ENCODE measurements around the gene AJM1.
A peak's percentile ranks its signal among the peaks of the same experiment; 100 is the strongest.

AJM1 gene

GRCh38 chr9:136845465-136846260 lies 3.4 kb downstream of the AJM1 start:
- DNase-seq = no peak

GRCh38 chr9:136846376-136847087 lies 4.3 kb downstream of the AJM1 start:
- DNase-seq = no peak

- DNase-seq = no peak
Observed at GRCh38 chr9:136847088-136847825, 5.0 kb downstream of the AJM1 start.

- no peak for DNase-seq
Observed at GRCh38 chr9:136847826-136848392, 5.6 kb downstream of the AJM1 start.

DNA sequence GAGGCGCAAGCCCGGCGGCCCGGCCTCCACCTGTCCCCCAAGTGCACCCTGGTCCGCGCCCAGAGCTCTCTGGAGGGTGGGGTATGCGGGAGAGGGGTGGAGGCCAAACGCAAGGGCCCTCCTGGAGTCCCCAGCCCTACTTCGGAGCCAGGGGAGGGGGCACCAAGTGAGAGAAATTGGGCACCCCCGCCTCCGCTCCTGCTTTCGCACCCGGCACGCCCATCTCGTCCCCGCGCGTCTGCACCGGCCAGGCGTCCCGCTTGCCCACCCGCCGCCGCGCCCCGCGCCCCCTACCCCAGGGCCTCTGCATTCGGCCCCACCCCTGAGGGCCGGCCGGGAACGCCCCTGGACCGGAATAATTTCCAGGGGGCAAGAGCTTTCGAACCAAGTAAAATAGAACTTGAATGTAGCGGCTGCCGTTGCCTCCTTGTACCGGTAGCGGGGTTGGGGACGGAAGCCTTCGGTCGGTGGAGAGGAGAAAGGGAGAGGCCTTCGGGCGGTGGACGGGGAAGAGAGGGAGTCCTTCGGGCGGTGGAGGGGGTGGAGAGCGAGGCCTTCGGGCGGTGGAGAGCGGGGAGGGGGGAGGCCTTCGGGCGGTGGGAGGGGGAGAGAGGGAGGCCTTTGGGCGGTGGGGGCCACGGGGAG lies 6.2 kb downstream of the AJM1 start:
- no peak for DNase-seq

GRCh38 chr9:136849038-136849959 lies 7.0 kb downstream of the AJM1 start, which contains the start of gene PHPT1:
PHPT1 (plus strand) TSS chr9:136849409; CDS start chr9:136849431, 22 bp downstream.
- DNase-seq = peak; percentile 94

- DNase-seq = no peak
Observed at GRCh38 chr9:136849960-136850865, 7.9 kb downstream of the AJM1 start.

- no peak for DNase-seq
Observed at GRCh38 chr9:136850866-136851775, 8.8 kb downstream of the AJM1 start.

- no peak for DNase-seq
Observed at GRCh38 chr9:136851941-136852663, 9.8 kb downstream of the AJM1 start, which contains the start of gene MAMDC4. MAMDC4 (plus strand) TSS chr9:136852346; CDS start chr9:136852417, 71 bp downstream.

DNA sequence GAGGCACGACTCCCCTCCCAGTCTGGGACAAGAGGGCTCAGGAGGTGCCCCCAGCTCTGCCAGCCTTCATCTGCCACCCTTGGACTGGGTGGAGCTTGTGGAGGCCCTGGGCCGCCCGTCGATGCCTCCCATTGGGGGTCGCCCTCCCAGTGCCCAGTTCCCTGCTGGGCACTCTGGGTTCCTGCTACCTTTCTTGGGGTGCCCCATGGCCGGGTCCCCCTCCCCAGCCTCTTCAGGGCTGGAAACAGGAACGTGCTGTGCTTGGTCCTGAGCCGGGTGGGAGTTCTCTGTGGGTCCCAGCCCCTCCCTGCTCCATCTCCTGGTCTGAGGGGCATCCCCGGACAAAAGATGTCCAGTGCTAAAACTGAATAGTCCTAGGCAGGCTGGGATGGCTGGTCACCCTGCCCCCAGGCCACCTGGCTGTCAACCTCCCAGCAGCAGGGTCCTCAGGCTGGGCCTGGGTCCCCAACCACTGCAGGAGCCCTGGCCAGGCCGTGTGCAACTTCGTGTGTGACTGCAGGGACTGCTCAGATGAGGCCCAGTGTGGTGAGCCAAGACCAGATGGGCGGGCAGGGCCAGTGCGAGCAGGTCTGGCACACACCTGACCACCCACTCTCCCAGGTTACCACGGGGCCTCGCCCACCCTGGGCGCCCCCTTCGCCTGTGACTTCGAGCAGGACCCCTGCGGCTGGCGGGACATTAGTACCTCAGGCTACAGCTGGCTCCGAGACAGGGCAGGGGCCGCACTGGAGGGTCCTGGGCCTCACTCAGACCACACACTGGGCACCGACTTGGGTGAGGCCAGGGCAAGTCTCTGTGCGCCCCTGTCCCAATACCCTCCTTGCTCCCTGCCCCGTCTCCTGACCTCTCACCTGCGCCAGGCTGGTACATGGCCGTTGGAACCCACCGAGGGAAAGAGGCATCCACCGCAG lies 10.7 kb downstream of the AJM1 start:
- no peak for DNase-seq

GRCh38 chr9:136853596-136854112 lies 11.4 kb downstream of the AJM1 start:
- DNase-seq = no peak

- no peak for DNase-seq
Observed at GRCh38 chr9:136854113-136854841, 12.0 kb downstream of the AJM1 start.

- DNase-seq = no peak
Observed at GRCh38 chr9:136854842-136855460, 12.7 kb downstream of the AJM1 start.

- no peak for DNase-seq
Observed at GRCh38 chr9:136855461-136856078, 13.3 kb downstream of the AJM1 start.

DNA sequence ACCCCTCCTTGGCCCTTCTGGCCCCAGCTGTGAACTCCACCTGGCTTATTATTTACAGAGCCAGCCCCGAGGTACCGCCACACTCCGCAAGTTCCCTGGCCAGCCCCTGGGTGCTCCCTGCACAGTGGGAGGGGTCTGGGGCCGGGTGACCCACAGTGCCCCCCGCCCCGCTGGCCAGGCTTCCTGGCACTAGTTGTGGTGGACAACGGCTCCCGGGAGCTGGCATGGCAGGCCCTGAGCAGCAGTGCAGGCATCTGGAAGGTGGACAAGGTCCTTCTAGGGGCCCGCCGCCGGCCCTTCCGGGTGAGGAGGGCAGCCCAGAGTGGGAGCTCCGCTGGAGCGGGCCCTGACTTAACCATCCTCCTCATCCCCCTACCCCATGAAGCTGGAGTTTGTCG lies 13.8 kb downstream of the AJM1 start:
- DNase-seq = no peak
